CD8-positive, alpha-beta memory T cell (primary cell): ENCODE measurements around the gene GZMB. TPM values are rescaled to one million over a fixed set of nuclear protein-coding genes. Genes with fewer than 3 reads are reported as not detected.
A peak's percentile ranks its signal among the peaks of the same experiment; 100 is the strongest.

Experiments used
- CTCF ChIA-PET: fragments of 350-600 bp; sonication (Branson Sonifier 250); formaldehyde crosslinking; loops from one replicate; lab custom pipeline; 2021; ENCODE audit warnings: antibody characterized with exemption; lab: Charles Lee
- POLR2A ChIA-PET: fragments of 350-600 bp; sonication (Branson Sonifier 250); formaldehyde crosslinking; loops from one replicate; lab custom pipeline; 2021; ENCODE audit warnings: antibody characterized with exemption; lab: Charles Lee
- DNase-seq, 5 donors: peaks; one replicate each; pipeline versions ENCODE4 v3.0.0 to v3.0.0-alpha.2; 2020 to 2022; ENCODE audit warnings: mixed read lengths in 1 of 5
- H3K27ac ChIP-seq: one replicate; pipeline ENCODE4 v1.7.0; 2013; ENCODE audit warnings: low read depth, mild to moderate bottlenecking, low read length, moderate library complexity
- H3K27me3 ChIP-seq: 2 replicates; pipeline ENCODE4 v1.7.0; 2013; ENCODE audit warnings: low read length, mild to moderate bottlenecking; ENCODE audit not compliant: insufficient read depth, poor library complexity, severe bottlenecking
- H3K36me3 ChIP-seq: 2 replicates; pipeline ENCODE4 v1.7.0; 2013; ENCODE audit warnings: mild to moderate bottlenecking, low read length, moderate library complexity; ENCODE audit not compliant: insufficient read depth
- H3K4me1 ChIP-seq: 2 replicates; pipeline ENCODE4 v1.7.0; 2013; ENCODE audit warnings: mild to moderate bottlenecking, low read length, moderate library complexity; ENCODE audit not compliant: insufficient read depth
- H3K4me3 ChIP-seq: 2 replicates; pipeline ENCODE4 v1.7.0; 2013; ENCODE audit warnings: mild to moderate bottlenecking, low read length
- H3K9me3 ChIP-seq: 2 replicates; pipeline ENCODE4 v1.7.0; 2013; ENCODE audit warnings: mild to moderate bottlenecking, low read length
- H3K27ac Mint-ChIP-seq, 8 donors: one replicate each; pipeline ENCODE4 v1.8.0; 2020 to 2021; ENCODE audit warnings: mixed read lengths in 8 of 8, mild to moderate bottlenecking in 6 of 8, inconsistent platforms in 3 of 8, moderate library complexity in 3 of 8
- H3K27me3 Mint-ChIP-seq, 2 donors: one replicate each; pipeline ENCODE4 v1.8.0; 2020 to 2021; ENCODE audit warnings: mixed read lengths in 2 of 2, mild to moderate bottlenecking in 1 of 2, moderate library complexity in 1 of 2
- H3K36me3 Mint-ChIP-seq, 3 donors: one replicate each; pipeline ENCODE4 v1.8.0; 2020 to 2021; ENCODE audit warnings: mixed read lengths in 3 of 3, inconsistent platforms in 1 of 3, mild to moderate bottlenecking in 1 of 3
- H3K4me1 Mint-ChIP-seq, 3 donors: one replicate each; pipeline ENCODE4 v1.8.0; 2020 to 2021; ENCODE audit warnings: mixed read lengths in 3 of 3, inconsistent platforms in 1 of 3, mild to moderate bottlenecking in 1 of 3
- H3K4me3 Mint-ChIP-seq, 7 donors: one replicate each; pipeline ENCODE4 v1.8.0; 2020 to 2021; ENCODE audit warnings: mixed read lengths in 7 of 7, mild to moderate bottlenecking in 6 of 7, moderate library complexity in 4 of 7, inconsistent platforms in 2 of 7
- H3K9me3 Mint-ChIP-seq, 5 donors: one replicate each; pipeline ENCODE4 v1.8.0; 2020 to 2022; ENCODE audit warnings: mixed read lengths in 5 of 5, mild to moderate bottlenecking in 3 of 5, moderate library complexity in 2 of 5, inconsistent platforms in 1 of 5
- polyA plus RNA-seq: library from polyadenylated mRNA; unstranded; fragments of 300-500 nt; fragmentation: Illumina TruSeq; gene quantifications from one replicate; pipeline ENCODE4 v1.2.3, GENCODE V29; 2021
- total RNA-seq, 2 experiments: library from RNA; stranded (reverse); gene quantifications; one replicate each; pipeline ENCODE4 v1.2.3, GENCODE V29; 2021

Gene GZMB
- total and polyA plus RNA-seq, 3 experiments from 2014 or later = 78.6 to 2,866 (median 2,724) TPM

DNA sequence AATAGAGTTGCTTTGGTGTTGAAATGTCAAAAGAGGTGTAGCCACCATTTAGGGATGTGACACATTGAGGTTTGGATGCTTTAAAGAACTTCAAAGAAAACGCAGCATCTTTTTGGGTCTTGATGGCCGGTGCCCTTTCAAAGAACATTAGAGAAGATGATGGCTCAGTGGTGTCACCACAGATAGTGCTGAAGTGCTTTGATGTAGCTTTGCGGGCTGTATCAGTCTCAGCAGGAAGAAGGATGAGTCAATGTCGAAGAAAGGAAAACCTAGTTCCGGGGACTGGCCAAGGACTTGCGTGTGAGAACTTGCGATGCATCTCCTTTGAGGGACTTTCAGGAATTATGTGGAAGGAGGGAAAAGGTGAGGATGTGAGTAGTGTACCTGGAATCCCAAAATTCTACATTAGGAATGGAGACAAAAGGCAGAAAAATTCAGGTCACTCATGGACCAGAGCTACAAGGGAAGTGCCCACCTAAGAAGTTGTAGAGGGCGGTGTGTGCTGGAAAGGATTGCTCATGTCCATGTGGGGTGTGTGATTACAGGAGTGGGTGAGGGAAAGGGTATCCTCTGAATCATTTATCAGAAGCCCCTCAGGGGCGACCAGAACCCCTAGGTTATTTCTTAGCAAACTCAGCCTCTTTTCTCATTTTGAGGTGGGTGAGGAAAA, 39.7 kb upstream of the GZMB start:
- ChIA-PET POLR2A (interaction anchor here (0.5 to 1.9 kb wide), 3 partner anchors 19 to 1407 kb away, joined by 3 to 12 read pairs (median 3); no protein-coding TSS in a partner anchor), CTCF (interaction anchor here (1.1 to 2.9 kb wide), 5 partner anchors 18 to 665 kb away, joined by 3 to 13 read pairs (median 3); partner anchors contain the start of gene GZMB)
- peaks cover 0 to 5% (median 2%) of the 10 kb centered on the region in 5 donors for H3K9me3 Mint-ChIP-seq
- Histone ChIP-seq H3K4me3 (peak overlapping the region; percentile 38), H3K36me3 (no peaks in the 10 kb centered on the region), H3K27ac (peak overlapping the region; percentile 38), H3K9me3 (no peaks in the 10 kb centered on the region), H3K27me3 (no peaks in the 10 kb centered on the region), H3K4me1 (peaks cover 54% of the 10 kb centered on the region)
- H3K4me3 Mint-ChIP-seq = peak overlapping the region; percentile 67 to 88 (median 86)
- H3K36me3 Mint-ChIP-seq = no peaks in the 10 kb centered on the region
- peaks cover 61 to 76% (median 75%) of the 10 kb centered on the region in 3 donors for H3K4me1 Mint-ChIP-seq
- H3K27ac Mint-ChIP-seq = peak overlapping the region; percentile 56 to 98 (median 96)
- DNase-seq = peak; percentile 42 to 84 (median 61)
- H3K27me3 Mint-ChIP-seq = no peaks in the 10 kb centered on the region

DNA sequence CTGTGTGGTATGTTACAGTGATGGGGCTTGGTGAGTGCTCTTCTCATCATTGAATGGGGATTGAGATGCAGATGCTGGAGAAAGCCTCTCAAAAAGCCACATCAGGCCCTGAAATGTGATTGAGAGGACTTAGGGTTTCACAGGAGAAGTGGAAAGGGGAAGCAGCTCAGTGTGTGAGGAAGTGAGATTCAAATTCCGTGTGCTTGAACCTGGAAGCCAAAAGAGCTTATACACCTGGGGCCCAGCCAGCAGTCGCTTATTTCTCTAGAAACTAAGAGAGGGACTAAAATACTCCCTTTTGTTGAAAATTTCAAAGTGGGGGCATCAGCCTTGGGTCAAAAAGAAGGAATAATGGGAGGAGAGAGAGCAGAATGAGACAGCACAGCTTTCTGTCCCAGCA, 39.1 kb upstream of the GZMB start:
- no peak overlapping the region for H3K27ac ChIP-seq

DNA sequence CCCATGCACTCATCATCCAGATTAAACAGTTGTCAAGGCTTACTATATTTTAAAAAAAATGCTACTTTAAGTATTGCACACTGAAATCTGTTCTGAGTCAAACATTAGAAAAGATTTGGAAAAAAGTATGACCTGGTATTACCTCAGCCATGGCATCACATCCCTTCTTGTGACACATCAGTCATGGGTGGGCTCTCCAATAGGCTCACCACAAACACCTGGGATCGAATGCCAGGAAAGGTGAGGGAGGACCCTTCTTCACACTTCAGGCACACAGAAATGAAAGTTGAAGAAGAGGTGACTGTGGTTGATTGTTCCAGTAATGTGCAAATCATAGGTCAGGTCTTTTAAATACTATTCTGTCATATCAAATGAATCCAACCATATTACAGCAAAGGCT, 36.6 kb upstream of the GZMB start:
- peak in 1 of 5 donors; percentile 23 for DNase-seq

More for the DNA sequence above, 39.1 kb upstream of the GZMB start:
- Histone ChIP-seq H3K27me3 (no peaks in the 10 kb centered on the region), H3K4me1 (peaks cover 48% of the 10 kb centered on the region), H3K4me3 (peak overlapping the region; percentile 38), H3K36me3 (no peaks in the 10 kb centered on the region), H3K9me3 (no peaks in the 10 kb centered on the region)
- no peak for DNase-seq
- Mint-ChIP-seq H3K4me3 (peak overlapping the region; percentile 67 to 88 (median 86)), H3K4me1 (peaks cover 59 to 71% (median 69%) of the 10 kb centered on the region in 3 donors), H3K27me3 (no peaks in the 10 kb centered on the region), H3K36me3 (no peaks in the 10 kb centered on the region), H3K9me3 (peaks cover 0 to 5% (median 2%) of the 10 kb centered on the region in 5 donors), H3K27ac (peak overlapping the region; percentile 56 to 98 (median 96))
- CTCF ChIA-PET = interaction anchor here (1.1 to 2.9 kb wide), 3 partner anchors 19 to 68 kb away, joined by 3 to 13 read pairs (median 11); no protein-coding TSS in a partner anchor
- POLR2A ChIA-PET = interaction anchor here (0.5 to 0.9 kb wide), 2 partner anchors 20 to 1406 kb away, joined by 3 read pairs; no protein-coding TSS in a partner anchor

DNA sequence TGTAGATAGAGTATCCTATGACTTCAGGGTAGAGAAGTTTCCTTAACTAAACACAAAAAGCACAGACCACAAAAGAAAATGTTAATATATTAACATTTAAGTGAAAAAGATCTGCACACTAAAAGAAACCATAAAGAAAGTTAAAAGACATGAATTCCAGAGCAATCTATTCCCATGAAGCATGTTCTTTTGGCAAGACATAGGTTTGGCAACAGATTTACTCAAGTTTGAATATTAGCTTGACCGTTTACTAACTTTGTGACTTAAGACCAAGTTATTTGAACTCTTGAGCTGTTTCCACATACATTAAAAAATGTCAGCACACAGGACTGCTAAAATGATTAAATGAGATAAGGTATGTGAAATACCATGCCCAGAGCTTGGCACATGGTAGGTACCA, 35.7 kb upstream of the GZMB start:
- H3K36me3 Mint-ChIP-seq = peaks cover 0 to 3% (median 0%) of the 10 kb centered on the region in 3 donors
- no peak overlapping the region for H3K27ac ChIP-seq
- DNase-seq = no peak
- peaks cover 52 to 65% (median 56%) of the 10 kb centered on the region in 3 donors for H3K4me1 Mint-ChIP-seq
- H3K27me3 Mint-ChIP-seq = peaks cover 0 to 2% of the 10 kb centered on the region in 2 donors
- no peak overlapping the region for H3K4me3 ChIP-seq
- no peak overlapping the region for H3K27ac Mint-ChIP-seq
- H3K36me3 ChIP-seq = no peaks in the 10 kb centered on the region
- no peaks in the 10 kb centered on the region for H3K27me3 ChIP-seq
- CTCF ChIA-PET = no interaction called here
- H3K4me3 Mint-ChIP-seq = no peak overlapping the region
- H3K9me3 ChIP-seq = no peaks in the 10 kb centered on the region
- peaks cover 50% of the 10 kb centered on the region for H3K4me1 ChIP-seq
- H3K9me3 Mint-ChIP-seq = no peaks in the 10 kb centered on the region
- POLR2A ChIA-PET = no interaction called here

More for the DNA sequence above, 36.6 kb upstream of the GZMB start:
- H3K27me3 ChIP-seq = no peaks in the 10 kb centered on the region
- H3K9me3 Mint-ChIP-seq = no peaks in the 10 kb centered on the region
- H3K4me1 Mint-ChIP-seq = peaks cover 52 to 65% (median 56%) of the 10 kb centered on the region in 3 donors
- no peak overlapping the region for H3K4me3 ChIP-seq
- H3K27me3 Mint-ChIP-seq = peaks cover 0 to 2% of the 10 kb centered on the region in 2 donors
- peak overlapping the region in 1 of 8 donors; percentile 72 for H3K27ac Mint-ChIP-seq
- H3K27ac ChIP-seq = no peak overlapping the region
- CTCF ChIA-PET = no interaction called here
- POLR2A ChIA-PET = no interaction called here
- no peaks in the 10 kb centered on the region for H3K9me3 ChIP-seq
- H3K4me1 ChIP-seq = peaks cover 48% of the 10 kb centered on the region
- H3K4me3 Mint-ChIP-seq = peak overlapping the region in 1 of 7 donors; percentile 41
- no peaks in the 10 kb centered on the region for H3K36me3 ChIP-seq
- H3K36me3 Mint-ChIP-seq = peaks cover 0 to 3% (median 0%) of the 10 kb centered on the region in 3 donors

DNA sequence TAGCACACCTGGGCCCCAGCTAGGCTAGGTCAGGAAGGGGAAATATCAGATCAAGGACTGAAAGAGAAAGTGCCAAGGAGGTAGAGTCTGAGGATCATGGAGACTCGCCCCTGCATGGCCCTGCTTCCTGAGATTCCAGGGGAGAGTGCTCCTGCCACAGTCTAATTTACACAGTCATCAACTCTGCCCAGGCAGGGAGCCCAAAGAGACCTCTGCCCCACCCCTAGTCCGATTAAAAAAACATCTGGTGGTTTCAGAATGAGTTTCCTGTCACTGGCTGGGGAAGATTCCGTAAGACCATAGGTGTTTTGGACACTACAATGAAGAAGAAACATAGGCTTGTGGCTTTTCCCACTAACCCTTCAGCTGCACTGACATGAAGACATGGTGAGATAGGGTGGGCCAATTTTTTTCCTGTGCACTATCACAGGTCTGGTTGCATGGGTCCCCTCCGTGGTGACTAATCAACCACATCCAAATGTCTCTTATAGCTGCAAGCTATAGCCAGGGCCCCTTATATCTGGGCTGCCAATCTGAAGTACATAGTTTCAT, 31.5 kb upstream of the GZMB start:
- CTCF ChIA-PET = no interaction called here
- H3K4me3 Mint-ChIP-seq = peak overlapping the region in 6 of 7 donors; percentile 51 to 80 (median 62)

DNA sequence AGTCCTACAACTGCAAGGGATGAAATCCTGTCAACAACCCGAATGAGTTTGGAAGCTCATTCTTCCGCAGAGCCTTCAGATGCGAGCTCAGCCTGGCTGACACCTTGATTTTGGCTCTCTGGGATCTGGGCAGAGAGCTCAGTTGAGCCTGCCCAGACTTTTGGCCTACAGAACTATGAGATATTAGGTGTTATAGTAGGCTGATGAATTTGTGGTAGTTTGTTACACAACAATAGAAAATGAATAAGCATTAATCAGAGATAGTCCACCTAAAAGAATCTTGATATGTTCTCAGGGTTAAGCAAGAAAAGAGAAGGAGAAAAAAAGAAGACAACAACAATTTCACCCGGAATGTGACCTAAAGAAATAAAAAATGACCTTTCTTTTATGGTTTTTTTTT, 30.4 kb upstream of the GZMB start:
- Mint-ChIP-seq H3K27me3 (peaks cover 0 to 6% of the 10 kb centered on the region in 2 donors), H3K4me1 (peaks cover 53 to 71% (median 64%) of the 10 kb centered on the region in 3 donors), H3K36me3 (peaks cover 0 to 3% (median 0%) of the 10 kb centered on the region in 3 donors), H3K27ac (no peak overlapping the region), H3K4me3 (no peak overlapping the region), H3K9me3 (no peaks in the 10 kb centered on the region)
- peaks cover 16% of the 10 kb centered on the region for H3K4me1 ChIP-seq
- no peaks in the 10 kb centered on the region for H3K9me3 ChIP-seq
- POLR2A ChIA-PET = no interaction called here
- no peak overlapping the region for H3K27ac ChIP-seq
- no peak overlapping the region for H3K4me3 ChIP-seq
- CTCF ChIA-PET = no interaction called here
- DNase-seq = no peak
- H3K27me3 ChIP-seq = no peaks in the 10 kb centered on the region
- H3K36me3 ChIP-seq = no peaks in the 10 kb centered on the region

More for the DNA sequence above, 31.5 kb upstream of the GZMB start:
- Histone ChIP-seq H3K4me1 (peaks cover 16% of the 10 kb centered on the region), H3K9me3 (no peaks in the 10 kb centered on the region), H3K36me3 (no peaks in the 10 kb centered on the region), H3K27me3 (no peaks in the 10 kb centered on the region), H3K4me3 (no peak overlapping the region), H3K27ac (no peak overlapping the region)
- DNase-seq = peak in 2 of 5 donors; percentile 23 to 52
- Mint-ChIP-seq H3K9me3 (no peaks in the 10 kb centered on the region), H3K36me3 (peaks cover 0 to 3% (median 0%) of the 10 kb centered on the region in 3 donors), H3K27ac (peak overlapping the region in 7 of 8 donors; percentile 3 to 93 (median 74)), H3K4me1 (peaks cover 47 to 69% (median 57%) of the 10 kb centered on the region in 3 donors), H3K27me3 (peaks cover 0 to 6% of the 10 kb centered on the region in 2 donors)
- POLR2A ChIA-PET = no interaction called here

DNA sequence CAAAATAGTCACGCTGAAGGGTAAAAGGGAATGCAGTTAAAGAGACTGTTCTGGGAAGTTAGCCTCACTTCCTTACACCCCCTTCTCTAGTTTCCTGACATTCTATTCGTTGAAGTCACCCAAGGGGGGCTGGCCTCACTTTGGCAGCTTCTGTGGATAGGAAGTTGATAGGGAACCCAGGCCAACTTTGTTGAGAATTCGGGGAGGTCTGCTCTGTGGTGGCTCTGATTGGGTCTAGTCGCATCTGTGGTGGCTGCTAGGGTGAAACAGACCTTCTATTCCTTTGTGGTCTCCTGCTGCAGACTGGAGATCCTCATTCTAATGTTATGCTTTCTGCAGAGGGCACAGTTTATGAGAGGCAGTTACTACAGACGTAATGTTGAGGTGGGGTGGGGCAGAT, 28.8 kb upstream of the GZMB start:
- Histone ChIP-seq H3K27ac (no peak overlapping the region), H3K4me1 (peaks cover 16% of the 10 kb centered on the region), H3K9me3 (no peaks in the 10 kb centered on the region), H3K4me3 (no peak overlapping the region), H3K27me3 (no peaks in the 10 kb centered on the region), H3K36me3 (no peaks in the 10 kb centered on the region)
- no peaks in the 10 kb centered on the region for H3K9me3 Mint-ChIP-seq
- H3K27me3 Mint-ChIP-seq = peaks cover 0 to 6% of the 10 kb centered on the region in 2 donors
- peak overlapping the region in 2 of 7 donors; percentile 28 to 73 for H3K4me3 Mint-ChIP-seq
- H3K4me1 Mint-ChIP-seq = peaks cover 54 to 70% (median 66%) of the 10 kb centered on the region in 3 donors
- POLR2A ChIA-PET = no interaction called here
- CTCF ChIA-PET = interaction anchor here (1.2 kb wide), 1 partner anchor 17 kb away, joined by 3 read pairs; no protein-coding TSS in a partner anchor
- H3K36me3 Mint-ChIP-seq = no peaks in the 10 kb centered on the region
- DNase-seq = no peak
- peak overlapping the region in 6 of 8 donors; percentile 16 to 73 (median 40) for H3K27ac Mint-ChIP-seq
